Spinal cord (tissue), 10 donors: ENCODE measurements around the gene C10orf120. TPM values are rescaled to one million over a fixed set of nuclear protein-coding genes. Genes with fewer than 3 reads are reported as not detected.
A peak's percentile ranks its signal among the peaks of the same experiment; 100 is the strongest.

Source experiments
- DNase-seq, 6 donors: peaks; one replicate each; pipeline versions ENCODE4 v3.0.0 to v3.0.0-alpha.2; 2013 to 2015; ENCODE audit warnings: low spot score in 6 of 6, low read depth in 4 of 6
- H3K27ac ChIP-seq: one replicate; pipeline ENCODE4 v1.5.1; 2013; ENCODE audit warnings: low read depth, low read length, control low read depth
- H3K27me3 ChIP-seq: one replicate; pipeline ENCODE4 v1.6.1; 2013; ENCODE audit warnings: low read length; ENCODE audit not compliant: control insufficient read depth, insufficient read depth
- H3K36me3 ChIP-seq: one replicate; pipeline ENCODE4 v1.6.1; 2013; ENCODE audit warnings: low read length; ENCODE audit not compliant: control insufficient read depth, insufficient read depth
- H3K4me1 ChIP-seq: one replicate; pipeline ENCODE4 v1.6.1; 2013; ENCODE audit warnings: low read length; ENCODE audit not compliant: control insufficient read depth, insufficient read depth
- H3K4me3 ChIP-seq: one replicate; pipeline ENCODE4 v1.5.1; 2013; ENCODE audit warnings: low read depth, low read length, control low read depth
- H3K9me3 ChIP-seq: one replicate; pipeline ENCODE4 v1.6.1; 2013; ENCODE audit warnings: low read length; ENCODE audit not compliant: control insufficient read depth, insufficient read depth
- WGBS: methylation state at CpG from one replicate; pipeline ENCODE4 v1.1.5; 2013; ENCODE audit warnings: missing lambda C conversion rate; ENCODE audit not compliant: insufficient coverage; 5-methylcytosine and 5-hydroxymethylcytosine counted together
- polyA plus RNA-seq, 2 donors: library from polyadenylated mRNA; unstranded; fragments of 120-200 nt; gene quantifications; one replicate each; pipeline ENCODE4 v1.2.1, GENCODE V29; 2013; ENCODE audit not compliant: insufficient read length in 2 of 2
- total RNA-seq, 2 donors: library from RNA; depleted of rRNA in 1 of 2; stranded (reverse); fragments of 120-200 nt in 1 of 2; fragments of >200 nt in 1 of 2; gene quantifications; one replicate each; pipeline versions ENCODE4 v1.2.3 to v1.2.4, GENCODE V29; 2013 to 2014
- donor health status: healthy.

Gene C10orf120
- total and polyA plus RNA-seq, 4 donors = not detected

DNA sequence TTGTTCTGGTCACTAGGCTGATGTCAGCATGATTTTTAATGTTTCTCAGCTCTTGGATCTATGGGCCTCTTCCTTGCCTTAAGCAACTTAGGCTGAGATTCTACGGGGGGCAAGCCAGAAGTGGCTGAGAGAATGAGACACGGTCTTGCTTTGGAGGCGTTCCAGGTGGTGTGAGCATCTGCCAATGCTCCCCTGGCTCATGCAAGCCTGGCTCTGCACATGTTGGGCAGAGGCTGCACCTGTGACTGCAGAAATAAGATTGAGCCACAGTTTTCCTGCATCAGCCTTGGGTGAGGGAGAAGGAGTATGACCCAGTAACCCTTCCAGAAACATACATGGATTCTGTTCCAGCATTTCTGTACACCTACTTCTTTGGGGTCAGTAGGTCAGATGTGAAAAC, 41.9 kb downstream of the C10orf120 start:
- H3K9me3 ChIP-seq = no peaks in the 10 kb centered on the region
- 34% methylated on average over 3 of the region's 3 CpGs for WGBS
- H3K4me1 ChIP-seq = peaks cover 7% of the 10 kb centered on the region
- DNase-seq = peak in 3 of 6 donors; percentile 5 to 55 (median 25)
- no peak overlapping the region for H3K27ac ChIP-seq
- H3K36me3 ChIP-seq = no peaks in the 10 kb centered on the region
- H3K4me3 ChIP-seq = no peak overlapping the region
- H3K27me3 ChIP-seq = no peaks in the 10 kb centered on the region

DNA sequence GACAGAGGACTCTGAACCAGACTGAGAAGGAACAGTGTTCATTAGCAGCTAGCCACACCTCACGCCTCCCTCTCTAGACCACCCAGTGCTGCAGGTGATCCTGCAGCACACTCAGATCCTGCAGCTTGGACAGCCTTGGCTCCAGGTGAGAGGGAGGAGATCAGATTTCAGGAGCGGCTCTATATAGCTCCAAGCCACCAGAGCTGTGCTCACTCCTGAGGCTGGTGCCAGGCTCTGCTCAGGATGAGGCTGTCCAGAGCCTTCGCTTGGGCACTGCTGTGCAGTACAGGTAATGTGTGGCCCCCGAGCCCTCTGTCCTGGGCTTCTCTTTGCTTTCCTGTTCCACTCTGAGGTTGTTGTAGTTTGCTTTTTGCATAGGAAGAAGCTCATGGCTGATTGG, 42.4 kb downstream of the C10orf120 start:
- no peaks in the 10 kb centered on the region for H3K9me3 ChIP-seq
- no peak overlapping the region for H3K4me3 ChIP-seq
- no peak for DNase-seq
- H3K36me3 ChIP-seq = no peaks in the 10 kb centered on the region
- H3K27ac ChIP-seq = no peak overlapping the region
- 70% methylated on average over 1 of the region's 4 CpGs for WGBS
- H3K27me3 ChIP-seq = no peaks in the 10 kb centered on the region
- H3K4me1 ChIP-seq = peaks cover 7% of the 10 kb centered on the region

DNA sequence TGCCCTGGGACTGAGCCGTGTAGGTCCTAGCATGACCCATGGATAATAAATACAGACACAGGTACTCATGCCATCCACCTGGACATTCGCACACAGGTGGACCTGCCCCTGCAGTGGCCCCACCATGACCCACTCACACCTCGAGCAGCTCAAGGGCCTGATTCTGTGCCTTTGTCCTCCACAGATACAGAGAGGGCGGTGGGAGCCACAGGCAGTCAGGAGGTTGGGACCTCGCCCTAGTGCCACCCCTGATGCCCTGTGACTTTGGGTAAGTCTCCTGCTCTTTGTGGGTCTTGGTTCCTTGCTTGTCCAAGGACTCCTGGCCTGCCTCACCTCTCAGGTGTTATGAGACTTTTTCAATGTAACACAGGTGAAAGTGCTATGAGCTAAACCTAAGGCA, 42.9 kb downstream of the C10orf120 start:
- Histone ChIP-seq H3K4me1 (peaks cover 7% of the 10 kb centered on the region), H3K36me3 (no peaks in the 10 kb centered on the region), H3K4me3 (no peak overlapping the region), H3K27ac (no peak overlapping the region), H3K27me3 (no peaks in the 10 kb centered on the region), H3K9me3 (no peaks in the 10 kb centered on the region)
- no peak for DNase-seq
- WGBS = 89% methylated on average over 5 of the region's 5 CpGs

DNA sequence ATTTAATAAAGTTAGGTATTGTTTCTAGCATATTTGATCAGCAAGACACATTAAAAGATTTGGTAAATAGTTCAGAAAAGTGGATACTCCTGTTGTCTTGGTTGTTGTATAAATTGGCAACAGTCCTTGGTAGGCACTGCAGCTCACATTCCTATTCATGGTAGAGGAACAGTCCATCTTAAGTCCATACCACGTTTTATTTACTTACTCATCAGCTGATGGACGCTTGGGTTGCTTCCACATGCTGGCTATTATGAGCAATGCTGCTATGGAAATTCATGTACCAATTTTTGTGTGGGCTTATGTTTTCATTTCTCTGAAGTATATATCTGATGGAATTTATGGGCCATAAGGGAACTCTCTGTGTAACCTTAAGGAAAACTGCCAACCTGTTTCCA, 43.3 kb downstream of the C10orf120 start:
- Histone ChIP-seq H3K27me3 (no peaks in the 10 kb centered on the region), H3K4me1 (peaks cover 7% of the 10 kb centered on the region), H3K27ac (no peak overlapping the region), H3K9me3 (no peaks in the 10 kb centered on the region), H3K36me3 (no peaks in the 10 kb centered on the region), H3K4me3 (no peak overlapping the region)
- no peak for DNase-seq
- no CpG with 5 or more reads among the region's 2 CpGs for WGBS

DNA sequence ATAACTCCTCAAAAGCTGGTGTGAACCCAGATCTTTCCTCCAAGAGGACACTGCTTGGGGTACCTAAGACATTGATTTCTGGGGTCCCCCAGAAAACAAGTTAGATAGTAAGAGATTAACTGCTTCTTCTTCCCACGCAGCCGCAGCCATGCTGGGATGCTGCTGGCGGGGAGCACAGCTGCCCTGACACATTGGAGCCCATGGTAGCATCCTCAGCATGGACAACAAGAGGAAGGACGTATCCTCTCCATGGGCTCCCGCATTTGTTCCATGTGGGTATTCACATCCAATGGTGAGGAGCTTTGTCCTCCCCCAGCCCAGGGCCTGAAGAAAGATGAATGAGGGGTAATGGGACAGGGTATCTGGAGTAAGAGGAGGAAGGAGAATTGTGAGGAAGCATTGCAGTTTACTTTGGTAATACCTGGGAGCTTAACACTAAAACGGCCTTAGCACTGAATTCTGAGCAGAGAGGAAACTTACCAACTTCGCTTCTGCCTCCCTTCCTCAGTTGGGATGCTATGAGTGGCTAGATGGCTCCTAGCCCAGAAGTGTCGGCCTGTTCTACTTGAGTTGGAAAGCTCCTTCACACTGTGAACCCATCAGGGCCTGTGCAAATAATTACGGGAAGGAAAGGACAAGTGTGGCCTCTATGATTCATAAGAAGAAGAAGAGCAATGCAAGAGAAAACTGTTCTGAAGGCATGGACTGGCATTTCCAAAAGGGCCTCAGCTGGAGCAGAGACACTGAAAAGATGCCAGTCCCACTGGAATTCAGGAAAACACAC, 43.9 kb downstream of the C10orf120 start:
- WGBS = 86% methylated on average over 9 of the region's 9 CpGs
- no peak for DNase-seq
- Histone ChIP-seq H3K4me1 (peaks cover 7% of the 10 kb centered on the region), H3K9me3 (no peaks in the 10 kb centered on the region), H3K27ac (no peak overlapping the region), H3K4me3 (no peak overlapping the region), H3K36me3 (no peaks in the 10 kb centered on the region), H3K27me3 (no peaks in the 10 kb centered on the region)

DNA sequence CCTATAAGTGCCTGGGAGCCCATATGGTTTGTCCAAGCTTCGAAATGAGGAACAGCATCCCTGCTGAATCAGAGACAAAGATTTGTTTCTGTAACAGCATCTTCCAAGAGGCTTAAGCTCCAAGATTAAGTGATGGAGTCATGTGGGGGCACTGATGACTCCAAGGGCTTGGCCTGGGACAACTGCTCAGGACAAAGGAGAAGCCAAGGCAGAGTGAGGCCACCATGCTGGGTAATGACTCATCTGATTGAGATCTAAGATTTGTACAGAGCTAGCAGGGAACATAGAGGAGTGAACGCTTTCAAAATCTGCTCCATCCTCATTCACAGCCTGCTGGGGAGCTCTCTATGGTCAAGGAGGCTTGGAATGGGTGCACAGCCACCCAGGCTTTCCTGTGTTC, 49.3 kb downstream of the C10orf120 start:
- Histone ChIP-seq H3K9me3 (no peaks in the 10 kb centered on the region), H3K27me3 (no peaks in the 10 kb centered on the region), H3K4me3 (no peak overlapping the region), H3K4me1 (no peaks in the 10 kb centered on the region), H3K36me3 (no peaks in the 10 kb centered on the region), H3K27ac (no peak overlapping the region)
- no CpG with 5 or more reads among the region's 2 CpGs for WGBS
- DNase-seq = no peak

DNA sequence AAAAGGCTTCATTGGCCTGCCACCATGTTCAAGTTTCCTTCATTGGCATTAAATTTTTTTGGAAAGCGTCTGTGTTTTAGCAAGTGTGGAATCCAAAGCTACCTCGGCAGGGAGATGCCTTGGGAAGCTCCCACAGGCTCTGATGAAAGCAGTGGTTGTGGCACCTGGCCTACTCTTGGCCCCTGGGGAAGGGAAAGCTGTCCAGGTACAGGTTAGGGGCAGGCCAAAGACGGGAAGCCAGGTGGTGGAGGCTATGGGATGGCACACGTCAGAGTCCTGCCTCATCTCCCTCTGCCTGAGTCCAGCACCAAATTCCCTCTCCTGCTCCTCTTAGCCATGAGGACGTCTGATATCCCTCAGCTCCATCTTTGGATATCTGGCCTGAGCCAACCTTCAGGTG, 49.7 kb downstream of the C10orf120 start:
- no peak overlapping the region for H3K4me3 ChIP-seq
- H3K4me1 ChIP-seq = no peaks in the 10 kb centered on the region
- 87% methylated on average over 4 of the region's 5 CpGs for WGBS
- no peaks in the 10 kb centered on the region for H3K36me3 ChIP-seq
- H3K27ac ChIP-seq = no peak overlapping the region
- H3K9me3 ChIP-seq = no peaks in the 10 kb centered on the region
- no peak for DNase-seq
- H3K27me3 ChIP-seq = no peaks in the 10 kb centered on the region

DNA sequence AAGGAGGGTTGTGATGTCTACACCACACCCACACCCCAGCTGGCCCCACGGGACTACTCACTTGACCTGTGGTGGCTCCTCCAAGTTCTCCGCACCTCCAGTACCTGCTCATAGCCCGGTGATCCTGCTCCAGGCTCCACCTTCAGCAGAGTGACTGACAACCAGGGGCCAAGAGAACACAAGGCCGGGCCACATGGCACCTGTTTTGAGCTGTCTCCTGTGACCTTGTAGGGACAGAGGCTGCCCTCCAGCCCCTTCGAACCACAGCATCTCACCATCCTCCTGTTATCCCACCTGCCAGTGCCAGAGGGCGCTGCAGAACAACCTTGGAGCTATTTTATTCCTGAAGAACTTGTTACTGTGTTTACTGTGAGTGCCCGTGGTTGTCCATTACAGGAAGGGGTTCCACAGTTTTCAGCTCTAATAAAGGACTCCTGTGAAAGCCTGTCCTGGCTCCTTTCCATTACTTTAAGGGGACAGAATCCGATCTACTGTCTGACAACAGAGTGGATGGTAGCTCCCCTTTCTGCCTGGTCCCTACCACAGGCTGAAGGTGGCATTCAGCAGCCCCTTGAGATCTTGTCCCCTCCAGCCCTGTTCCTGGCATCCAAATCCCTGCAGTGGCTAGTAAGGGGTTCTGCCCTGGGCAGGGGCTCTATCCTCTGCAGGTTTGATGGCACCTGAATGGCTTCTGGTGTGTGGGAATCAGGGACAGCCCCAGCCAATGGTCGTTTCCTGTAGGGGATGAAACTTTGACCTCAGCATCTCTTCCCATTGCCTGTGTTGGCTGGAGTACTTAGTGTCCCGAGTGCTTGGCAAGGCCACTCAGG, 50.8 kb downstream of the C10orf120 start:
- Histone ChIP-seq H3K27ac (no peak overlapping the region), H3K9me3 (no peaks in the 10 kb centered on the region), H3K4me3 (no peak overlapping the region), H3K36me3 (no peaks in the 10 kb centered on the region), H3K27me3 (no peaks in the 10 kb centered on the region), H3K4me1 (no peaks in the 10 kb centered on the region)
- WGBS = 31% methylated on average over 6 of the region's 10 CpGs
- peak in 5 of 6 donors; percentile 38 to 88 (median 69) for DNase-seq
